Testis (tissue), 2 donors: Measurements from ENCODE around the gene OR5D16.

Experiments
- POLR2A ChIP-seq: fragments of 450-650 bp; IDR thresholded peaks from one replicate; pipeline ENCODE4 v1.6.1; 2017; ENCODE audit warnings: antibody characterized with exemption, mild to moderate bottlenecking, moderate library complexity
- TF ChIP-seq, protein P1 (sequence below), 3 experiments: fragments of 450-650 bp in 2 of 3; fragments of 200-600 bp in 1 of 3; sonication (generic) in 1 of 3; IDR thresholded peaks; one replicate each; pipeline ENCODE4 v1.5.1; 2016 to 2019; ENCODE audit warnings: antibody characterized with exemption in 3 of 3, mild to moderate bottlenecking in 2 of 3, moderate library complexity in 1 of 3

DNA sequence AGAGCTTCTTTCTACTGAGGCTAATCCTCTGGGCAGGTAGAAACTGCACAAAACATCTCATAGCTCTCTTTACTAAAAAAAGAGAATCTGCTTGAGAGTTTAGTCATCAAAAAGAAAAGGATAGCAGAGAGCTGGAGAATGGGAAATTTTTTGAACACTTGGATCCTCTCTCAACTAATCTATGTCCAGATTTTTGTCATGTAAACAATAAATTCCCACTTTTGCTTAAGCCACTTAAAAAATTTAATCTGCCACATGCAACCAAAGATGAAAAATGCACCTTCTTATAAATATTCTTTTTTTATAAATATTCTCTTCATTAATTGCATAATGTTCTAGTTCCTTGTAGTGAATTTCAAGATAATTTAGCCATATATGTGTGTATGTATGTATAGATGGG, 10.5 kb downstream of the OR5D16 start:
- TF ChIP-seq, protein P1, sequence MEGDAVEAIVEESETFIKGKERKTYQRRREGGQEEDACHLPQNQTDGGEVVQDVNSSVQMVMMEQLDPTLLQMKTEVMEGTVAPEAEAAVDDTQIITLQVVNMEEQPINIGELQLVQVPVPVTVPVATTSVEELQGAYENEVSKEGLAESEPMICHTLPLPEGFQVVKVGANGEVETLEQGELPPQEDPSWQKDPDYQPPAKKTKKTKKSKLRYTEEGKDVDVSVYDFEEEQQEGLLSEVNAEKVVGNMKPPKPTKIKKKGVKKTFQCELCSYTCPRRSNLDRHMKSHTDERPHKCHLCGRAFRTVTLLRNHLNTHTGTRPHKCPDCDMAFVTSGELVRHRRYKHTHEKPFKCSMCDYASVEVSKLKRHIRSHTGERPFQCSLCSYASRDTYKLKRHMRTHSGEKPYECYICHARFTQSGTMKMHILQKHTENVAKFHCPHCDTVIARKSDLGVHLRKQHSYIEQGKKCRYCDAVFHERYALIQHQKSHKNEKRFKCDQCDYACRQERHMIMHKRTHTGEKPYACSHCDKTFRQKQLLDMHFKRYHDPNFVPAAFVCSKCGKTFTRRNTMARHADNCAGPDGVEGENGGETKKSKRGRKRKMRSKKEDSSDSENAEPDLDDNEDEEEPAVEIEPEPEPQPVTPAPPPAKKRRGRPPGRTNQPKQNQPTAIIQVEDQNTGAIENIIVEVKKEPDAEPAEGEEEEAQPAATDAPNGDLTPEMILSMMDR (IDR thresholded peaks at IDR 0.05) = no peak
- no peak for TF ChIP-seq POLR2A
